ENCODE measurements around the gene PCDH9. TPM values are rescaled to one million over a fixed set of nuclear protein-coding genes. Genes with fewer than 3 reads are reported as not detected.
A peak's percentile ranks its signal among the peaks of the same experiment; 100 is the strongest.

The PCDH9 gene
- total and polyA plus RNA-seq, 8 donors, result 0.46 to 3.8 (median 1.5) TPM

GRCh38 chr13:67136157-67136556 lies 94.0 kb downstream of the PCDH9 start:
- no peak for FAIRE-seq
- no peak for DNase-seq
- no peak for TF ChIP-seq CTCF (IDR thresholded peaks at IDR 0.05)
- Histone ChIP-seq H3K4me3 (no peak overlapping the region), H3K36me3 (no peaks in the 10 kb centered on the region), H3K27ac (no peak overlapping the region), H3K4me1 (peaks cover 0 to 5% (median 3%) of the 10 kb centered on the region in 3 donors), H3K27me3 (no peaks in the 10 kb centered on the region), H3K9me3 (no peaks in the 10 kb centered on the region)
- intact Hi-C loops (cut with DNase I), result no loop called here
- ATAC-seq, result no peak
- 65 to 69% methylated on average over 5 of the region's 5 CpGs for WGBS, 2 donors

- intact Hi-C loops (cut with DNase I), result no loop called here
- TF ChIP-seq CTCF (IDR thresholded peaks at IDR 0.05), result no peak
- Histone ChIP-seq H3K36me3 (no peaks in the 10 kb centered on the region), H3K27ac (no peak overlapping the region), H3K4me3 (no peak overlapping the region), H3K27me3 (no peaks in the 10 kb centered on the region), H3K9me3 (no peaks in the 10 kb centered on the region), H3K4me1 (peaks cover 0 to 3% (median 3%) of the 10 kb centered on the region in 3 donors)
- WGBS, 2 donors, result 84 to 96% methylated on average over 4 of the region's 4 CpGs
- ATAC-seq (no peak), DNase-seq (no peak), FAIRE-seq (no peak)
Measured at GRCh38 chr13:67135356-67135755, 94.8 kb downstream of the PCDH9 start.

GRCh38 chr13:67134417-67135129 lies 95.6 kb downstream of the PCDH9 start:
- FAIRE-seq, result no peak
- 46 to 57% methylated on average over 7 of the region's 7 CpGs for WGBS, 2 donors
- H3K27ac ChIP-seq, result no peak overlapping the region
- TF ChIP-seq CTCF (IDR thresholded peaks at IDR 0.05), result no peak
- no peaks in the 10 kb centered on the region for H3K9me3 ChIP-seq
- no peaks in the 10 kb centered on the region for H3K27me3 ChIP-seq
- no peaks in the 10 kb centered on the region for H3K36me3 ChIP-seq
- H3K4me3 ChIP-seq, result no peak overlapping the region
- H3K4me1 ChIP-seq, result peaks cover 0 to 3% (median 0%) of the 10 kb centered on the region in 3 donors
- ATAC-seq, result peak in 1 of 4 donors; percentile 22
- no peak for DNase-seq
- intact Hi-C loops (cut with DNase I), result no loop called here

- no peak overlapping the region for H3K27ac ChIP-seq
- H3K27me3 ChIP-seq, result no peaks in the 10 kb centered on the region
- DNase-seq, result no peak
- intact Hi-C loops (cut with DNase I), result no loop called here
- TF ChIP-seq CTCF (IDR thresholded peaks at IDR 0.05), result no peak
- peaks cover 0 to 3% (median 0%) of the 10 kb centered on the region in 3 donors for H3K4me1 ChIP-seq
- H3K36me3 ChIP-seq, result no peaks in the 10 kb centered on the region
- ATAC-seq, result no peak
- no peak for FAIRE-seq
- no peak overlapping the region for H3K4me3 ChIP-seq
- H3K9me3 ChIP-seq, result no peaks in the 10 kb centered on the region
- WGBS, 2 donors, result 70 to 81% methylated on average over 1 of the region's 1 CpG
Measured at GRCh38 chr13:67133476-67133875, 96.7 kb downstream of the PCDH9 start.

- no peak for DNase-seq
- no peak overlapping the region for H3K27ac ChIP-seq
Measured at GRCh38 chr13:67131393-67131792, 98.7 kb downstream of the PCDH9 start.

More at GRCh38 chr13:67131393-67131792, 98.7 kb downstream of the PCDH9 start:
- no peaks in the 10 kb centered on the region for H3K36me3 ChIP-seq
- no peak for ATAC-seq
- H3K27me3 ChIP-seq, result no peaks in the 10 kb centered on the region
- no peak for FAIRE-seq
- H3K4me1 ChIP-seq, result no peaks in the 10 kb centered on the region
- no peaks in the 10 kb centered on the region for H3K9me3 ChIP-seq
- intact Hi-C loops (cut with DNase I), result no loop called here
- H3K4me3 ChIP-seq, result no peak overlapping the region
- 68 to 89% methylated on average over 1 of the region's 1 CpG for WGBS, 2 donors
- no peak for TF ChIP-seq CTCF (IDR thresholded peaks at IDR 0.05)
